Eye (tissue), 1 donor: Measurements from ENCODE around the gene C19orf38.

Experiments used
- DNase-seq: peaks from one replicate; pipeline ENCODE4 v3.0.0-alpha.2; 2015

The C19orf38 gene, protein sequence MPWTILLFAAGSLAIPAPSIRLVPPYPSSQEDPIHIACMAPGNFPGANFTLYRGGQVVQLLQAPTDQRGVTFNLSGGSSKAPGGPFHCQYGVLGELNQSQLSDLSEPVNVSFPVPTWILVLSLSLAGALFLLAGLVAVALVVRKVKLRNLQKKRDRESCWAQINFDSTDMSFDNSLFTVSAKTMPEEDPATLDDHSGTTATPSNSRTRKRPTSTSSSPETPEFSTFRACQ

DNA sequence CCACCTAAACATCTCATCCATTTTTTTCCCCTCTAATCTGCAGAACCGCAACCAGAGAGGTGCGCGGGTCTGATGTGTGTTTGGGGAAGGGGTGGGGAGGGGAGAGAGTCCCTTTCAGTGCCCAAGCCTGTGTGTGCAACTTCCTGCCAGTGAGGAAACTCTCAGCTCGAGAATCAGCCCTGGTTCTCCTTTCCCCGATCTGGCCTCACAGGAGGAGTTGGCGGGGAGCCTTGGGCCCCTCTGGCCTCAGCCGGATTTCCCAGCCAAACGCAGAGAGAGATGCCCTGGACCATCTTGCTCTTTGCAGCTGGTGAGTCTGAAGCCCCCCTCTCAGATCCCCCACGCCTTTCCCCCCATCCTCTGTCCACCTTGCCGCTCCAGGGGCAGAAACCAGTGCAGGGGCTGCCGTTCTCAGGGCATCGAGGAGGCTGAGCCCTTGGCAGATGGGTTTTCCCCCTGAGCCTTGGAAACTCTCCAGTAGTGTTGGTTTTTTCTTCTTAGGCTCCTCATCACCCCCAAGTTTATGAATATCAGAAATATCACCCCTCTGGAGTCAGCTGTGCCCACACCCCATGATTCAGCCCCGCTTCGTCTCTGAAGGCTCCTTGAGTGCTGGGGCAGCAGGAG lies at the start of gene C19orf38:
TSS of gene C19orf38 (plus strand) at position 186 of the 627 bp plus-strand sequence. CDS start at position 280, 94 bp downstream.
- peak; percentile 34 for DNase-seq

DNA sequence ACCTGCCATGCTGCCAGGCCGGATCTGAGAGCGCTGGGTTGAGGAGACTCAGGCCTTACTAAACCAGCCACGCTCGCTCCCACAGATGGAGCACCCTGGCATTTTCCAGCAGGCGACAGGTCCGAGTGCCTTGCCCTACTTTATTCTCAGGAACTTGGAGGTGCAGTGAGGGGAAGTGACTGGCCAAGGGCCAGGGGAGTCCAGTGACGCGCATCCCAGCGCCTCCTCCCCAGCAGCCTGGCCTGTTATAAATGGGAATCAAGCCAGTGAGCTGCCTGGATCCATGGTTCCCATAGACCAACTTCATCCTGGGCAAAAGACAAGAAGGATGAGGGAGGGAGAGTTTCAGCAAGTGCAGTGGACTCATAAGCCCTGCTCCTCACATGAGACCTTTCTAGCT lies 47.7 kb upstream of the C19orf38 start:
- DNase-seq: no peak

DNA sequence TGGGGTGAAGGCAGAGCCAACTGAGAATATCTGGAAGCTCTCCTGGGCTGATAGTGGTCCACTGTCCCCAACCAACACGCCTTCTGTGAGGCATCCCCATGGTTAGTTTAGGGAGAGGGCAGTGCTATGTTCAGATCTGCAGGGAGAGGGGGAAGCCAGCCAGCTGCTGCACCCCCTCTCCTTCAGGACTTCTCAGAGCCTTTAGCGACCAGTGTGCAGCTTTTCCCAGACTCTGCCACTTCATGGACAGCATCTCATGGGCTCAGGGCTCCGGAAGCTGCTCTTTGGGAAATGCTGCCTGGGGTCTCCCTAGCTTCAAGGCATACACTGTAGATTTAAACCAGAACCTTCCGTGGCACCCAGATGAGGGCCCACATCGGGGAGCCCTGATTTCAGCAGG lies 45.7 kb upstream of the C19orf38 start:
- DNase-seq: no peak

DNA sequence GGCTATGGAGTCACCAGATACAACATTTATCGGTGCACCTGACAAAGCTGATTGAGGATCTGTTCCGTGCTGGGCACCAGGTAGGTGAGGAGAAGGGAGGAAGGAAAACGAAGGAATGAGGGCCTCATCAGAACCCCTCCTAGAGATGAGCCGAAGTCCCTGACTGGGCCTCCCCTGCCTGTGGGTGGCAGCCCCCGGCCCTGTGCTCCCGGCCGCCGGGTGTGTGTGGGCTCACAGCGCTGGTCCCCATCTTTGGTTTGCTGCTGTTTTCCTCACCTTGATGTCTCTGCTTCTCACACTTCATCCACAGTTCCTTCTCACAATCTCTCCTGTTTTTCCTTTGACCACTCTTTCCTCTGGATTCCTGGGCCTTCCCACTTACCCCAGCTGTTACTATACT lies 45.0 kb upstream of the C19orf38 start:
- no peak for DNase-seq

DNA sequence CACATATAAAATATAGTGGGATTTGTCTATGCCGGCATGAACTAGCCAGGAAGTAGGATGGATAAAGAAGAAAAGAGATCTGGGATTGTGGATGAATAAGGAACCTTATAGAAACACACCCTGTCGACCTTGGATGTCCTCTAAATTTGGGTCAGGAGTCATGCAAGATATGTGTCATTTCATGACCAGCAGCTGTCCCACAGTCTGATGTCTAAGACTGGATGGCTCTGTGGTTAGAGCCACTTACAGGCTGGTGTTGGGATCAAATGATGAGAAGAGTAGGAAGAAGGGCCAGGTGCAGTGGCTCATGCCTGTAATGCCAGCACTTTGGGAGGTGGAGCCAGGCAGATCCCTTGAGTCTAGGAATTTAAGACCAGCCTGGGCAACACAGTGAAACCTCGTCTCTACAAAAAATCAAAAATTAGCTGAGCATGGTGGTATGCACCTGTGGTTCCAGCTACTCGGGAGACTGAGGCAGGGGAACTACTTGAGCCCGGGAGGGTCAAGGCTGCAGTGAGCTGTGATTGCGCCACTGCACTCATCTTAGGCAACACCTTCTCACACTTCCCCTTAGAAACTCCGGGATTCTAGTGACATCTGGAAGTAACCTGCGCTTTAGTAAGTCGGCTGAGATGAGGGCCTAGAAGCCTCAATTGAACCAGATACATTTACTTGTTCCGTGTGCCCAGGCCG lies 43.0 kb upstream of the C19orf38 start:
- no peak for DNase-seq

DNA sequence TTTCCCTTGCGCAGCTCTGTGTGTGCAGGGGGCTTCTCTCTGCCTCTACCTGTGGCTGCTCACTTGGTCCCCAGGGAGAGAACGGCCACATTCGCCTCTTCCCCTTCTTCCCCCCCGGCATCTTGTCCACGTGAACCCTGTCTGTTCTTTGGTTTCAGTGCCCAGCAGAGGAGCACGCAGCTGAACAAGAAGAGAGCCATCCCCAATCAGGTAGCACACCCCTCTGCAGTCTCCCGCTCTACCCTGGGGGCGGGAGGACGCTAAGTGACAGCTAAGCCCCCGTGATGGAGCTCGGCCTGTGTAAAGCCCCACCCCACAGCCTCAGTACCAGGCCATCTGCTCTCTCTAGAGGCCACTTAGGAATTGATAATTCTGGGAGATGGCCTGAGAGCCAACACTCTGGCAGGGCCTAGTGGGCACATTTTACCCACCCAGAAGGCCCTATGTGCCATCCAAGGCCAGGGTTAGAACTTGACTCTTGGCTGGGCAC lies 42.4 kb upstream of the C19orf38 start:
- no peak for DNase-seq

DNA sequence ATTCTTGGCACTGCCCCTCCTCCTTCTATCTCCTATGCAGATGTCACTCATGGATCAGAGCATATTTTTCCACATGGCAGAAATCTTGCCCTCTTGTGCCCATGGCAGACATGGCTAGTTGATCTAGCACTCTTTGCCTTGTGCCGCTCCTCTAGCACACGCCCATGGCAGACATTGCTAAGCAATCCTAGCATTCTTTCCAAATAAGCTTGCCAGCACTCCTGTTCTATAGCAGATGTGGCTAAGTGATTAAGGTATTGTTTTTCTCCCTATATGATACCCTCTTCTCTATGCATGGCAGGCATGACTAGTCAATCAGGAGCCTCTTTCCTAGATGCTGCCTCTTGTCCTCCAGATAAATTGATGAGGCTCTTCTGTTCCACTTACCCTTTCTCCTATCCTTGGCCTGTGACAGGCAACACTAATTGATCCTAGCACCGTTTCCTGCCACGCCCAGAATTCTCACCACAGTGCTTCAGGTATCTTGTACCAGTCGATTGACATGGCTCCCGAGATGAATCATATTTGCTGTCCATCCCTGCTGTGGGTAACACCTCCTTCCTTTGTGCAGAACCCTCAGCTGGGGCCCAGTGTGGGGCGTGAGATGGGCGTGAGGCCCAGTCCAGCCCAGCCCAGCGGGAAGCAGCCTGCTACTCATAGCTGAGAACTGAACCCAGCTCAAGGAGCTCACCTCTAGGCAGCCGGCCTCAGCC lies 39.1 kb upstream of the C19orf38 start:
- no peak for DNase-seq

DNA sequence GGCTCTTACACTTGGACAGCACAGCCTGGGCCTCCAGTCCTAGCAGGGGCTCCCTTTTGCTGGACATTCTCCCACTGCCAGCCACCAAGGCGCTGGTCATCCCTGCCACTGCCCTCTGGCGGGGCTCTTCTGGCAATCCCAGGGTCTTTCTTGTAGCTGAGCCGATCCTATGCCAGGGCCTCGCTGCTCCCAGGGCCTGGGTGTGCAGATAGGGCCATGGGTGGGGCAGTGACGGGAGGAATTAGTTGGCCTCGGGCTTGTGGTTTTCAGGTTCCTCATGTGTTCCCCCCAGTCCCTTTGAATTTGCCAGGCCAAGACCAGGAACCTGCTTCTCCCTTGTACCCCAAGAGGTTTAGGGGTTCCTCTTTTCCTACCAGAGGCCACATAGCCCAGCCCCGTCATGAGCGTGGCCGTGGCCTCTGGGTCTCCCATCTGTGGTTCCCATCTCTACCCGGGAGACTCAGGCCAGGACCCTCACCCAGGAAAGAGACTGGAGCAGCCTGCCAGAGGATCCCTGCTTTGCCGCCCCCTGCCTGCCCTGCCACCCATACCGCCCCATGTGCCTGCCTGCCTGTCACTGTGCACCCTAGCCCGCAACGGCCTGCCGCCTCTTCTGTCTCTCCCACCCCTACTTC lies 38.4 kb upstream of the C19orf38 start:
- no peak for DNase-seq

DNA sequence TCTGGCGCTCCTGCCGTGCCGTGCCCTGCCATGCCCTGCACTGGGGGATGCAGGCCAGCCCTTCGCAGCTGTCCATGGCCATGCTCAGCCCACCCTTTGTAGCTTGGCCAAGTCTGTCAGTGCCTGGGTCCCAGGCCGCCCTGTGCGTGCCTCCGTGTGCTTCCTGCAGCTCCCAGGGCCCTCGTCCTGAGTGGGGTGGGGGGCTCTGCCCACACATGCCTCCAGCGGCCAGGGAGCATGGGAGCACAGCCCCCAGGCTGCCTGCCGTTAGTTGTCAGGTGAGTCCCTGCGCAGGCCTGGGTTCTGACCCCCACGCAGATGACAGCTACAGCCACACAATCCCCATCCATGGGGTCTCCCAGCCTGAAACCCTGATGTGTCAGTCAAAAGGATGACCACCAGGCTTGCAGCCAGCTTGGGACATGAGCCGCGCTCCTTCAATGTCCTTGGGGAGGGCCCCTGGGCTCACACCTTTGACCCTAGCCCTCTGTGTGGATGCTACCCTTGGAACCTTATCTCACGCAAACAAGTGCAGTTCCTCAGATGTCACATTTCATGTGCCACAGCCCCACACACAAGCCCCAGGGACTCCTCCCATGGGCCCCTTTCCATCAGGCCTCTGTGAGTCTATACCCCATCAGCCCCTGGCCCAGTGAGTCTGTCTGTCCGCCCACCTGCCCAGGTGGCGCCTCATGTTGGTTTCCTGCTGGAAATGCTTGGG lies 36.7 kb upstream of the C19orf38 start:
- DNase-seq: no peak

DNA sequence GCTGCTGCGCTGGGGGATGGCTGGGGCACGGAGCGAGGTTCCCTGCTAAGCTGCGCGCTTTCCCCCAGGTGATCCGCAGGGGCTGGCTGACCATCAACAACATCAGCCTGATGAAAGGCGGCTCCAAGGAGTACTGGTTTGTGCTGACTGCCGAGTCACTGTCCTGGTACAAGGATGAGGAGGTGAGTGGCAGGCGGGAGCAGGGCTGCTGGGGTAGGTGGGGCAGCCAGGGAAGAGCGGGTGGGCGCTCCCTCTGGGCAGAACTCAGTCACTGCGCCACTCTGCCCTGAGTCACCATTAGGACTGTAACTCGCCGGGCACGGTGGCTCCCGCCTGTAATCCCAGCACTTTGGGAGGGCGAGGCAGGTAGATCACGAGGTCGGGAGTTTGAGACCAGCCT lies 36.0 kb upstream of the C19orf38 start:
- no peak for DNase-seq

DNA sequence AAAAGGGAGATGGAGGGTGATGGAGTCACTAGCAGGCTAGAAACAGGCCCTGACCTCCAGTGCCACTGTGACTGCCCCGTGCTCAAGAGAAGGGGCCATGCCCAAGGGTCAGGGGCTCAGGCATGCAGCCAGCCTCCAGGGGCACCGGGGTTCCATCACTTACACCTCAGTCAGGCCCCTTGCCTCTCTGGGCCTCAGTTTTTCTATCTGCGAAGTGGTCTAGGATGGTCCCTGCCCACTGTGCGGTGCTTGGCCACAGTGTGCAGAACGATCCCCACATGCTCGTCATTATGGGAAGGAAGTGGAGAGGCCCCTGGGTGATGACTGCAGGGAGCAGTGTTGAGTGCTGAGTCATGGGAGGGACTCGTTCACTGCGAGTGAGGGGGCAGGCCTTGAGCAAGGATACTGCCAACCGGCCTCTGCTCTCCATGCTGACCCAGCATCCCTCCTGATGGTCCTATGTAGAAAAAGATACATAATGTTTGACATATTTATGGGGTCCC lies 35.3 kb upstream of the C19orf38 start:
- no peak for DNase-seq

DNA sequence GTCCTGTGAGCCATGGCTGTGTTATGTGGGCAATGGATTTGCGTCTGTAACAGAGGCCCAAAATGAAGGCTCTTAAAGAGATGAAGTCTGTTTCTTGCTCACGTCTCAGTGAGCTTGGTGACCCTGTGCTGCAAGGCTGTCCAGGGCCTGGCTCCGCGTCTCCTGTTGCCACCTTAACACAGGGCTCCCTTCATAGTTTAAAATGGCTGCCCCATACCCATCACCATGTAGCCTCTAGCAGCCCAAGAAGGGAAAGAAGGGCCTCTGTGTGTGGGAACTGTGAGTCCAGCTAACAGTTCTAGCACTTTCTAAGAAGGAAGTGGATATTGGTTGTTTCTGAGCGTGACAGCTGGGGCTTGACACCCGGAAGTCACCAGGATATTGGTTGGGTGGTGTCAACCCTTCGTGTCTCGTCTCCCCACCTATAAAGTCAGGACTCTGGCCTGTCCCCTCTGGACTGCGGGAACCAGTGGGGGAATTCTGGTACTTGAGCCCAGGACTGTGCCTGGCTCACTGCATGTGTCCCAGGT lies 33.1 kb upstream of the C19orf38 start:
- DNase-seq: no peak

DNA sequence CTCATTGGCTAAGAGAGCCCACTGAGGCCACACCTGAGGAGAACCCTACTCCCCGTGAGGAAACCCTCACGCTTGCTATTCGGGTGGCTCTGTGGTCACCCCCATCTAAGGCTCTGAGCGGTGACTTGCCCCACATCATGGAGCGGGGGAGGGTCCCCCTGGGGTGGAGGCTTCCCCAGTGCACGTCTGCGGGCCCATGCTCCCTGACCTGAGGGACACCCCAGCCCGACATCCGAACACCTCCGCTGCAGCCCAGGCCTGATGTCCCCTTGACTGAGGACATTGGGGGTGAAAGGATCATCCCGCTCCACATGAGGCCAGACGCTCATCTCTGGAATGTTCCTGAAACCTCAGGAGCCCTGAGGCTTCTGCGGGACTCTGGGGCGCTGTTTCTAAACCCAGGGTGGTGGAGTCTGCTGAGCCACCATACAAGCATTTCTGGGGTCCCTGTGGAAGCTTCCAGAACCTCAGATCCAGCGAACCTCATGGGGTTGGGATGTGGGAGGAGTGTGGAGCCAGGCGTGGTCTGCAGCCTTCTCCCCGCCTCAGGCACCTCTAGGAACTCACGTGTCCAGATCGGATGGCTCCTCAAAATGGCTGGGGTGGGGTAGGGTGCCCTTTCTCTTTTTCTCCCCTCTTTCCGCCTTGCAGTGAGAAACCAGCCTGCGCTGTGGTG lies 32.1 kb upstream of the C19orf38 start:
- no peak for DNase-seq

DNA sequence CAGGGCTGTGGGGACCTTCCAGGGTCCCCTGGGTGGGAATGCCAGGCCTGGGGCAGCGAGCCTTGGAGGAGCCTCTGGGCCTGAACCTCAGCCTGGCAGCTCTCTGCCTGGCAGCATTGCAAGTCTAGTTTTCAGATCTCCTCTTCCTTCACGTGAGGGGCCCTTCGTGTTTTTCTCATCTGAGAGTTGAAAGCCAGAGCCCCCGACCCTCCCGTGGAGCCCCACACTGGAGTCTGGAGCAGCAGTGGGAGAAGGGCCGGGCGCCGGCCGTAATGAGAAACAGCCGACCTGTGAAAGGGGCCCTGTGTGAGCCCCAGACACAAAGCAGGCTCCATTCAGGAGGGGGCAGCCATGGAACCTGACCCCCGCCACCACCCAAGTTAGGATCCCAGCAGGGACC lies 31.5 kb upstream of the C19orf38 start:
- DNase-seq: no peak

DNA sequence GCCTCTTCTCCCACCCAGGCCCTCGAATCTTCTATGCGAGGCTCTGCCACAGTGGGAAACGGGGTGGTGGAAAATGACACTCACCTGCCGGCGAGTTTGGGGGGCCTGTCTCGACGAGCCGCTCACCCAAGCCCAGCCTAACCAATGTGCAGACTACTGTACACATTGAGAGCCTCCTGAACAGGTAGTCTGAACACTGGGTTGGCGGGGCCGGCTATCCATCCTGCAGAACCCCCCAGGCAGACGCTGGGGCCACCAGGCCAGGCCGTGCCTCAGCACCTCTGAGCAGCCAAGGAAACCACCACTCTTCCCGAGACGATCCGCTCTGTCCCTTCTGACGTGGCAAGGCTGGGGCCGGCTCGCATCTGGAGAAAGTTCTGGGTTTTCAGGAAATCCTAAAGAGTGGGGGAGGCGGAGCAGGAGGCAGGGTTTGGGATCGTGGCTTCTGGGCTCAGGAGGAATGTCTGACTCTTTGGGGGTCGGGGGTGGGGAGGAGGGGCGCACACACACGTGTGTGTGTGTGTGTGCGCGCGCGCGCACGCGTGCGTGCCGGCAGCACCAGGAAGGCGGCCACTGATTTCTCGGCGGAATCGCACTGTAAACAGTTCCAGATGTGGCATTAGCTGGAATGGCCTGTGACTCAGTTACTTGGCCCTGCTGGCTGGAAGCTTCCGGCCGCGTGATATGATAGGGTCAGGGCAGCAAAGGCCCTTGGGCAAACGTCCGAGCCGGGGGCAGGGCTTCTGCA lies 30.8 kb upstream of the C19orf38 start:
- DNase-seq: peak; percentile 72

DNA sequence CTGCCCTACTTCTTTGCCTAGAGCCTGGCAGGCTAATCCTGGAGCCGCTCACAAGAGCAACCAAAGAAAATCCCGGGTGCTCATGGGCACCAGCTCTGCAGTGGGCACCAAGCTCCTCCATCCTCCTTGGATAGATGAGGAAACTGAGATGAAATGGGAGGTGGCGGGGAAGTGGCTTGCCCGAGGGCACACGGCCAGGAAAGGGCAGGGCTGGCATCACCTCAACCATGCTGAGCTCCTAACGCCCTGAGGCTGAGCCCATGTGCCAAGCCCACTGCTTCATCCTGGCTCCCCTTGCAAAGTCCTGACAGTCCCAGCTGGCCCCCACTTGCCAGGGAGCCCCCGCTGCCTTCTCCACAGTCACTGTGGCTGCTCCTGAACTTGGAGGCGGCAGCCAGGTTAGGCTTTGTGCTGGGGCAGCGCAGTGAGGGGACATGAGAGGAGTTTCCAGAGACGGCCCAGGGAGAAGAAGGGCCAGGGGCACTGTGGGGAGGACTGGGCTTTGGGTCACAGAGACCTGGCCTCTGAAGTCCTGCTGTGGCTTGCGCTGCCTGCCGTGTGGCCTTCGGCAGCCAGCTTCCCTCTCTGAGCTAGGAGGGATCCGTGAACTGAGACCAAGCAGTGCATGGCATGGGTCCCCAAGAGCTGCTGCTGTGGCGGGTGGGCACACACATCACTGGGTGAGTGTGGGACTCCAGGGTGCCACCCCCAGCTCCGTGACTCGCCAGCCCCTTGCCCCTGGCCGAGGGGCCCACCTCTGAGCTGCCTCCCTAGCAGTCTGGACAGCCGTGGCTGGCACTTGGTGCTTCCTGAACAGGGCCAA lies 29.7 kb upstream of the C19orf38 start:
- no peak for DNase-seq

DNA sequence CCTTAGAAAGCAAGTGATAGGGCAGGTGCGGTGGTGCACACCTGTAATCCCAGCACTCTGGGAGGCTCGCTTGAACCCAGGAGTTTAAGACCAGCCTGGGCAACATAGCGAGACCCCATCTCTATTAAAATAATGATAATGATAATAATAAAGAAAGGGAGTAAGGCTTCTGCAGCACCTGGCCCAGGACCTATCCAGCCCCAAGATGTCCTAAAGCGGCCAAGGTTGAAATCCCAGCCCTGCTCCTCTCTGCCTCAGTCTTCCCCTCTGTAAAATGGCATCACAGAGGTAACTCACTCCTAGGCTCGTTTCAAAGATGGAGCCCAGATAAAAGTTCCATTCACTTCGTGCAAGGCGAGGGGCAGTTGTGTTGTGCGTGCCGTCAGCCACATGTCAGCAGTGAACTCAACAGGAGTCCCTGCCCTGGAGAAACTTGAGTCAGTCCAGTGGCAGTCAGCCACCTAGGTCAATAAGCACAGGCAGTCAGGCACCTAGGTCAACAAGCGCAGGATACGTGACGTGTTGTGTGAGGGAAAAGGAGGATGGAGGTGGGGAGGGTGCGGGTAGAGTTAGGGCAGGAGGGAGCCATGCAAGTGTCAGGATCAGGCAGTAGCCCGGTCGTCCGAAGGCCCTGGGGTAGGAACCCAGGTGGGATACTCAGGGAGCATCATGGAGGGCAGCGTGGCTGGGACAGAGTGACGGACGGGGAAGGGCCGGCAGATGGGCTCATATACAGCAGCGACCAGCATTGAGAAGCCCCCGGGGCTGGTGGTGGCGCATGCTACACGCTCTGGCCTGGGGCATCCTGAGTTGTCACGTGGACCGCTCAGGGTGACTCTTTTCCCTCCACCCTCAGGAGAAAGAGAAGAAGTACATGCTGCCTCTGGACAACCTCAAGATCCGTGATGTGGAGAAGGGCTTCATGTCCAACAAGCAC lies 28.8 kb upstream of the C19orf38 start:
- no peak for DNase-seq

DNA sequence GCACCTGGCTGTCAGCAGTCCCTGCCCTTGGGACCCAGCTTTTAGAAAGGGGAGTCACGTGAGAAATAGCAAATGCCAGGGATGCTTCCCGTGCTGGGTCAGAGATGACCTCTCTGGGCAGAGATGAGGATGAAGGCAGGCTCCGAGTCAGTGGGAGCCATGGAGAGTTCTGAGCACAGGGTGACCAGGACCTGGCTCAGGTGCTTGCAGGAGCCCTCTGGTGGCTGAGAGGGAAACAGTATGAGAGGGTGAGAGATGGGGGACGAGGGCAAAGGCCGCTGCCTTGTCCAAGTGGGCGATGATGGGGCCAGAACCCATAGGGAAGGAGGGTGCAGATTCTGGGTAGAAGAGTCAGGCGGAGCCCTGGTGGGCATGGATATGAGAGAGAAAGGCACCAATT lies 28.0 kb upstream of the C19orf38 start:
- DNase-seq: no peak
